Activated B cell treated with CpG ODN at 0.5 μM for 24 hours (primary cell): ENCODE measurements around the gene LMO1. TPM values are rescaled to one million over a fixed set of nuclear protein-coding genes. Genes with fewer than 3 reads are reported as not detected.
A peak's percentile ranks its signal among the peaks of the same experiment; 100 is the strongest.

ENCODE experiments used
- ATAC-seq: fragments of 200-7000 bp; cut with Tn5 transposase; one replicate; pipeline ENCODE4 v1.10.0; 2021; ENCODE audit warnings: low read depth, mild to moderate bottlenecking, moderate library complexity
- CTCF ChIA-PET: fragments of 350-600 bp; sonication (Branson Sonifier 250); formaldehyde crosslinking; loops from one replicate; lab custom pipeline; 2021; ENCODE audit warnings: antibody characterized with exemption; lab: Charles Lee
- POLR2A ChIA-PET: fragments of 350-600 bp; sonication (Branson Sonifier 250); formaldehyde crosslinking; loops from one replicate; lab custom pipeline; 2021; ENCODE audit warnings: antibody characterized with exemption; lab: Charles Lee
- DNase-seq: peaks from one replicate; pipeline ENCODE4 v3.0.0; 2022
- H3K27ac Mint-ChIP-seq: one replicate; pipeline ENCODE4 v1.8.0; 2020; ENCODE audit warnings: mixed read lengths
- H3K27me3 Mint-ChIP-seq: one replicate; pipeline ENCODE4 v1.8.0; 2021; ENCODE audit warnings: mixed read lengths
- H3K36me3 Mint-ChIP-seq: one replicate; pipeline ENCODE4 v1.8.0; 2021; ENCODE audit warnings: low read depth, mixed read lengths
- H3K4me1 Mint-ChIP-seq: one replicate; pipeline ENCODE4 v1.8.0; 2021; ENCODE audit warnings: mixed read lengths
- H3K4me3 Mint-ChIP-seq: one replicate; pipeline ENCODE4 v1.8.0; 2020; ENCODE audit warnings: mild to moderate bottlenecking, mixed read lengths
- H3K9me3 Mint-ChIP-seq: one replicate; pipeline ENCODE4 v1.8.0; 2020; ENCODE audit warnings: mixed read lengths
- intact Hi-C: fragments of 100-400 bp; cut with micrococcal nuclease; formaldehyde crosslinking; loops from one replicate; pipeline ENCODE4 v1.15.1; 2024
- total RNA-seq: library from RNA; stranded (reverse); gene quantifications from 2 replicates; pipeline ENCODE4 v1.2.3, GENCODE V29; 2022
- TF ChIP-seq, protein P1 (sequence below): fragments of 200-600 bp; IDR thresholded peaks from one replicate; pipeline ENCODE4 v1.8.0; 2022; ENCODE audit warnings: antibody characterized with exemption, mild to moderate bottlenecking

Gene LMO1
- total RNA-seq, 1 donor from 2014 or later = not detected

DNA sequence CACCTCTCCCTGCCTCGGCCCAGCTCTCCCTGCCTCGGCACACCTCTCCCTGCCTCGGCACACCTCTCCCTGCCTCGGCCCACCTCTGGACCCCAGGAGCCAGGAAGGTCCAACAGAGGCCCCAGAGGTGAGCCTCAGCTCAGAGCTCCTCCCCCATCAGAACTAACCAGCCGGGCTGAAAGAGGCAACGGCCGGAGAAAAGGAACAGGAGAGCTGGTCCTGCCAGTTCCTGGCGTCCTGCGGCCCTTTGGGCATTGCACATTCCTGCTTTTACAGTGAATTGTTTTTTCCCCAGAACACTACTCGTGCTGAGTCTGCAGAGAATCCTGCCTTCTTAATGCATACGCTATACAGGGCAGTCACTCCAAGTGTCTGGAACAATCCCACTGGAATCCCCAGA, 45.8 kb downstream of the LMO1 start:
- ChIA-PET CTCF (interaction anchor here (0.7 to 2.5 kb wide), 3 partner anchors 24 to 59 kb away, joined by 3 to 10 read pairs (median 4); partner anchors contain the start of gene LMO1), POLR2A (no interaction called here)
- Mint-ChIP-seq H3K27me3 (peaks cover 3% of the 10 kb centered on the region), H3K4me1 (no peaks in the 10 kb centered on the region), H3K27ac (no peak overlapping the region), H3K9me3 (no peaks in the 10 kb centered on the region), H3K36me3 (no peaks in the 10 kb centered on the region), H3K4me3 (no peak overlapping the region)
- intact Hi-C loops = no loop called here
- TF ChIP-seq, protein P1, sequence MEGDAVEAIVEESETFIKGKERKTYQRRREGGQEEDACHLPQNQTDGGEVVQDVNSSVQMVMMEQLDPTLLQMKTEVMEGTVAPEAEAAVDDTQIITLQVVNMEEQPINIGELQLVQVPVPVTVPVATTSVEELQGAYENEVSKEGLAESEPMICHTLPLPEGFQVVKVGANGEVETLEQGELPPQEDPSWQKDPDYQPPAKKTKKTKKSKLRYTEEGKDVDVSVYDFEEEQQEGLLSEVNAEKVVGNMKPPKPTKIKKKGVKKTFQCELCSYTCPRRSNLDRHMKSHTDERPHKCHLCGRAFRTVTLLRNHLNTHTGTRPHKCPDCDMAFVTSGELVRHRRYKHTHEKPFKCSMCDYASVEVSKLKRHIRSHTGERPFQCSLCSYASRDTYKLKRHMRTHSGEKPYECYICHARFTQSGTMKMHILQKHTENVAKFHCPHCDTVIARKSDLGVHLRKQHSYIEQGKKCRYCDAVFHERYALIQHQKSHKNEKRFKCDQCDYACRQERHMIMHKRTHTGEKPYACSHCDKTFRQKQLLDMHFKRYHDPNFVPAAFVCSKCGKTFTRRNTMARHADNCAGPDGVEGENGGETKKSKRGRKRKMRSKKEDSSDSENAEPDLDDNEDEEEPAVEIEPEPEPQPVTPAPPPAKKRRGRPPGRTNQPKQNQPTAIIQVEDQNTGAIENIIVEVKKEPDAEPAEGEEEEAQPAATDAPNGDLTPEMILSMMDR = no peak
- DNase-seq = no peak
- ATAC-seq = no peak

GRCh38 chr11:8217136-8217535, 46.5 kb downstream of the LMO1 start:
- TF ChIP-seq, protein P1 = no peak
- H3K4me1 Mint-ChIP-seq = no peaks in the 10 kb centered on the region
- H3K4me3 Mint-ChIP-seq = no peak overlapping the region
- peaks cover 3% of the 10 kb centered on the region for H3K27me3 Mint-ChIP-seq
- H3K9me3 Mint-ChIP-seq = no peaks in the 10 kb centered on the region
- ChIA-PET POLR2A (no interaction called here), CTCF (interaction anchor here (2.5 kb wide), 1 partner anchor 24 kb away, joined by 10 read pairs; no protein-coding TSS in a partner anchor)
- intact Hi-C loops = no loop called here
- no peaks in the 10 kb centered on the region for H3K36me3 Mint-ChIP-seq
- ATAC-seq (no peak), DNase-seq (no peak)
- H3K27ac Mint-ChIP-seq = no peak overlapping the region

- H3K27ac Mint-ChIP-seq = no peak overlapping the region
Measured at GRCh38 chr11:8213376-8213775, 50.3 kb downstream of the LMO1 start.

GRCh38 chr11:8209208-8209807, 54.4 kb downstream of the LMO1 start:
- POLR2A ChIA-PET = no interaction called here
- no peaks in the 10 kb centered on the region for H3K9me3 Mint-ChIP-seq
- peak overlapping the region; percentile 46 for H3K27ac Mint-ChIP-seq
- ATAC-seq = peak; percentile 55
- no peaks in the 10 kb centered on the region for H3K27me3 Mint-ChIP-seq
- no peak overlapping the region for H3K4me3 Mint-ChIP-seq
- peaks cover 36% of the 10 kb centered on the region for H3K4me1 Mint-ChIP-seq
- no peaks in the 10 kb centered on the region for H3K36me3 Mint-ChIP-seq
- CTCF ChIA-PET = interaction anchor here (1.0 to 8.7 kb wide), 6 partner anchors 14 to 357 kb away, joined by 3 to 98 read pairs (median 4); no protein-coding TSS in a partner anchor
- DNase-seq = peak; percentile 65
- intact Hi-C loops = loop anchor here (1.0 to 10.0 kb wide), 4 partner anchors 17 to 755 kb away; partner anchors contain the start of genes LMO1 and TMEM9B
- TF ChIP-seq, protein P1 = peak; percentile 81

More at GRCh38 chr11:8213376-8213775, 50.3 kb downstream of the LMO1 start:
- ChIA-PET CTCF (interaction anchor here (8.7 kb wide), 1 partner anchor 18 kb away, joined by 98 read pairs; no protein-coding TSS in a partner anchor), POLR2A (no interaction called here)
- Mint-ChIP-seq H3K36me3 (no peaks in the 10 kb centered on the region), H3K4me1 (no peaks in the 10 kb centered on the region), H3K4me3 (no peak overlapping the region), H3K27me3 (no peaks in the 10 kb centered on the region), H3K9me3 (no peaks in the 10 kb centered on the region)
- ATAC-seq (no peak), DNase-seq (no peak)
- intact Hi-C loops = no loop called here
- TF ChIP-seq, protein P1 = no peak
